Adipocyte (in vitro differentiated cells): ENCODE data around the gene EIF4ENIF1.
"Not testable (repeated sequence)": the region's sequence is repeated elsewhere in the genome, so short reads cannot be mapped to it uniquely, and the experiment has no call there.

Experiments
- DNase-seq: peaks from one replicate; pipeline ENCODE4 v3.0.0-alpha.2; 2015; ENCODE audit warnings: low read depth
- H3K27me3 ChIP-seq: replicated peaks from 2 replicates; pipeline ENCODE4 v1.7.0; 2013; ENCODE audit warnings: mild to moderate bottlenecking, low read length, moderate library complexity; ENCODE audit not compliant: control insufficient read depth, insufficient read depth
- H3K36me3 ChIP-seq: 2 replicates; pipeline ENCODE4 v1.7.0; 2013; ENCODE audit warnings: low read length, mild to moderate bottlenecking, moderate library complexity; ENCODE audit not compliant: control insufficient read depth, insufficient read depth, severe bottlenecking
- H3K4me1 ChIP-seq: 2 replicates; pipeline ENCODE4 v1.7.0; 2013; ENCODE audit warnings: mild to moderate bottlenecking, low read length, moderate library complexity; ENCODE audit not compliant: control insufficient read depth, insufficient read depth
- H3K4me3 ChIP-seq: 2 replicates; pipeline ENCODE4 v1.7.0; 2013; ENCODE audit warnings: mild to moderate bottlenecking, low read length, moderate library complexity
- H3K9ac ChIP-seq: 2 replicates; pipeline ENCODE4 v1.7.0; 2013; ENCODE audit warnings: mild to moderate bottlenecking, low read length, moderate library complexity
- H3K9me3 ChIP-seq: 2 replicates; pipeline ENCODE4 v1.7.0; 2013; ENCODE audit warnings: mild to moderate bottlenecking, low read length, moderate library complexity; ENCODE audit not compliant: control insufficient read depth

EIF4ENIF1 gene

GRCh38 chr22:31507517-31507916 is 17.9 kb upstream of the EIF4ENIF1 start:
- H3K4me3 ChIP-seq, DNase-seq, H3K27me3 ChIP-seq, H3K9ac ChIP-seq, H3K9me3 ChIP-seq, H3K36me3 ChIP-seq, H3K4me1 ChIP-seq: not testable (repeated sequence)

DNA sequence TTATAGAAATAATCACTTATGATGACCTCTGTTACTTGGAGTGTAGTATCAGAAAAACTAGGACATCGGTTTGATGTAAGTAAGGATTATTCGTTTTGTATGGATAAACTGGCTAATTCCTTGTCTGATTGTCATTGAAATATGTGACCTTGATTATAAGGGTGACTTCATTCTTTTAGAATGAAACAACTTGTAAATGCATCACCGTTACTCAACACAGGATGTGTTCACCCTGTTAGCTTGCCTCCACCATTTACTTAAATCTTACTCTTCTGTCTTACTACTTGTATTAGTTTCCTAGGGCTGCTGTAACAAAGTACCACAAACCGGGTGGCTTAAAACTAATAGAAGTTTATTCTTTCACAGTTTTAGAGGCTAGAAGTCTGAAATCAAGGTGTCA is 14.6 kb upstream of the EIF4ENIF1 start:
- Histone ChIP-seq H3K4me1 (peaks cover 6% of the 10 kb centered on the region), H3K9ac (no peak overlapping the region), H3K4me3 (no peak overlapping the region), H3K36me3 (no peaks in the 10 kb centered on the region), H3K27me3 (no peaks in the 10 kb centered on the region), H3K9me3 (no peaks in the 10 kb centered on the region)
- DNase-seq = no peak

DNA sequence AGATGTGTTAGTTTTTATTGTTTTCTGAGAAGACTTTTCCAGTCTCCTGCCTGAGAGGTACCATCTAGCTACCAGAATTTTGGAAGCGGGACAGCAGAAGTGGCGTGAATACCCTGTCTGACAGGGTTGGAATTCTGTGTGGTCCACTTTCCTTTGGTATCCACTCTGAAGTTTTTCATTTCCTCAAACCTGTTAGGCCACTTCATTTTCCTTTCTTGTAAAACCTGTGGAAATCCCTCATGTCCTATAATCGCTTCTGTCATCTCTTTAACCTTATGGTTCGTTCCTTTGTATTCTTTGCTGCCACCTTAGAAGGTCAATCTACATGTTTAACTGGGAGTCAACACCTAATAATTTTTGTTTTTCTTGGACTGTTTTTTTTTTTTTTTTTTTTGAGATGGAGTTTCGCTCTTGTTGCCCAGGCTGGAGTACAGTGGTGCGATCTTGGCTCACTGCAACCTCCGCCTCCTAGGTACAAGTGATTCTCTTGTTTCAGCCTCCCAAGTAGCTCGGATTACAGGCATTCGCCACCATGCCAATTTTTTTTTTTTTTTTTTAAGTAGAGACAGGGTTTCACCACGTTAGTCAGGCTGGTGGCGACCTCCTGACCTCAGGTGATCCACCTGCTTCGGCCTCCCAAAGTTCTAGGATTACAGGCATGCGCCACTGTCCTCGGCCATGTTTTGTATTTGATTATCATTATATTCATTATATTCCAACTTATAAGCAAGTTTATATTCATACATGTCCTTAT is 13.7 kb upstream of the EIF4ENIF1 start:
- no peaks in the 10 kb centered on the region for H3K27me3 ChIP-seq
- no peak for DNase-seq

GRCh38 chr22:31501738-31502137 is 12.1 kb upstream of the EIF4ENIF1 start:
- H3K36me3 ChIP-seq = no peaks in the 10 kb centered on the region
- no peaks in the 10 kb centered on the region for H3K9me3 ChIP-seq
- H3K9ac ChIP-seq = no peak overlapping the region
- H3K4me1 ChIP-seq = peaks cover 12% of the 10 kb centered on the region
- no peaks in the 10 kb centered on the region for H3K27me3 ChIP-seq
- no peak overlapping the region for H3K4me3 ChIP-seq
- no peak for DNase-seq

More for the DNA sequence above, 13.7 kb upstream of the EIF4ENIF1 start:
- Histone ChIP-seq H3K9me3 (no peaks in the 10 kb centered on the region), H3K36me3 (no peaks in the 10 kb centered on the region), H3K4me1 (peaks cover 6% of the 10 kb centered on the region), H3K9ac (no peak overlapping the region), H3K4me3 (no peak overlapping the region)

DNA sequence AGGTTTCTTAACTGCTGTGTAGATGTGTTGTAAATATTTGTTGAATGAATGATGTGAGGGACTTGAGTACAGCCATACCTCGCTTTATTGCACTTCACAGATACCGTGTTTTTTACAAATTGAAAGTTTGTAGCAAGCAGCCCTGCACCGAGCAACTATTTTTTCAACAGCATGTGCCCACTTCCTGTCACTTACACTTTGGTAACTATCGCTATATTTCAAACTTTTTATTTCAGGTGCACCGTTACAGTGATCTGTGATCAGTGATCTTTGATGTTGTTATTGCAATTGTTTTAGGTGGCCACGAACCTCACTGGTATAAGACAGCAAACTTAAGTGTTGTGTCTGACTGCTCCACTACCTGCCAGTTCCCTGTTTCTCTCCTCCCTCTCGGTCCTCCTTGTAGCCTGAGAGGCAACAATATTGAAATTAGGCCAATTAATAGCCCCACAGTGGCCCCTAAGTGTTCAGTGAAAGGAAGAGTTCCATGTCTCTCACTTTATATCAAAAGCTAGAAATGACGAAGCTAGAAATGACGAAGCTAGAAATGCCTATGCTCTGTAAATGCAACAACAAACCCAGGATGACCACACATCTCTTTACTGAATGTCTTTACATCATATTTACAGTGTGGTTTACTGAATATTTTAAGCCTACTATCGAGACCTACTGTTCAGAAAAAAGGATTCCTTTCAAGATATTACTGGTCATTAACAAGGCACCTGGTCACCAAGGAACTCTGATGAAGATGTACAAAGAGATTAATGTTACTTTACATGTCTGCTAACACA is 7.7 kb upstream of the EIF4ENIF1 start:
- H3K27me3 ChIP-seq = no peaks in the 10 kb centered on the region
- peak overlapping the region; percentile 98 for H3K4me3 ChIP-seq
- H3K9me3 ChIP-seq = no peaks in the 10 kb centered on the region
- H3K9ac ChIP-seq = peak overlapping the region; percentile 90
- H3K4me1 ChIP-seq = peaks cover 11% of the 10 kb centered on the region
- no peak for DNase-seq
- no peaks in the 10 kb centered on the region for H3K36me3 ChIP-seq

- no peaks in the 10 kb centered on the region for H3K36me3 ChIP-seq
- DNase-seq = peak; percentile 61
- peaks cover 11% of the 10 kb centered on the region for H3K4me1 ChIP-seq
- peak overlapping the region; percentile 90 for H3K9ac ChIP-seq
- H3K4me3 ChIP-seq = peak overlapping the region; percentile 98
- H3K27me3 ChIP-seq = no peaks in the 10 kb centered on the region
- no peaks in the 10 kb centered on the region for H3K9me3 ChIP-seq
These were observed 7.1 kb upstream of the EIF4ENIF1 start for GRCh38 chr22:31496735-31497146.

GRCh38 chr22:31496007-31496734 is 6.5 kb upstream of the EIF4ENIF1 start, which contains the start of gene SFI1:
Gene SFI1 (plus strand): TSS chr22:31496536. CDS start chr22:31508285, 11,749 bp downstream.
- peak; percentile 97 for DNase-seq
- H3K9ac ChIP-seq = peak within 1 kb of the TSS; percentile 90
- peak within 1 kb of the TSS; percentile 98 for H3K4me3 ChIP-seq

DNA sequence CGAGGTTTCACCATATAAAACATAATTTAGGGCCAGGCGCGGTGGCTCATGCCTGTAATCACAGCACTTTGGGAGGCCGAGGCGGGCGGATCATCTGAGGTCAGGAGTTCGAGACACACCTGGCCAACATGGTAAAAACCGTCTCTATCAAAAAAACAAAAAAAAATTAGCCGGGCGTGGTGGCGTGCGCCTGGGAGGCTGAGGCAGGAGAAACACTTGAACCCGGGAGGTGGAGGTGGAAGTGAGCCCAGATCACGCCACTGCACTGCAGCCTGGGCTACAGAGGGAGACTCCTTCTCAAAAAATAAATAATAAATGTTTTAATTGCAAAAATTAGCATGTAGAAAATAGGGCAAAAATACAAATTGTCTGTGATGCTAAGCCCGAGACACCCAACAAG is 5.7 kb upstream of the EIF4ENIF1 start:
- Histone ChIP-seq H3K36me3 (no peaks in the 10 kb centered on the region), H3K4me3 (peak overlapping the region; percentile 98), H3K27me3 (no peaks in the 10 kb centered on the region), H3K4me1 (peaks cover 19% of the 10 kb centered on the region), H3K9ac (peak overlapping the region; percentile 90), H3K9me3 (no peaks in the 10 kb centered on the region)
- no peak for DNase-seq

More at GRCh38 chr22:31496007-31496734, 6.5 kb upstream of the EIF4ENIF1 start, which contains the start of gene SFI1:
- H3K27me3 ChIP-seq = no peaks in the 10 kb centered on the region
- no peaks in the 10 kb centered on the region for H3K36me3 ChIP-seq
- no peaks in the 10 kb centered on the region for H3K9me3 ChIP-seq
- peaks cover 13% of the 10 kb centered on the region for H3K4me1 ChIP-seq

GRCh38 chr22:31493355-31493754 is 3.7 kb upstream of the EIF4ENIF1 start:
- H3K9me3 ChIP-seq, H3K27me3 ChIP-seq, H3K4me3 ChIP-seq, H3K9ac ChIP-seq, DNase-seq, H3K36me3 ChIP-seq: not testable (repeated sequence)
- H3K4me1 ChIP-seq = peaks cover 23% of the 10 kb centered on the region

DNA sequence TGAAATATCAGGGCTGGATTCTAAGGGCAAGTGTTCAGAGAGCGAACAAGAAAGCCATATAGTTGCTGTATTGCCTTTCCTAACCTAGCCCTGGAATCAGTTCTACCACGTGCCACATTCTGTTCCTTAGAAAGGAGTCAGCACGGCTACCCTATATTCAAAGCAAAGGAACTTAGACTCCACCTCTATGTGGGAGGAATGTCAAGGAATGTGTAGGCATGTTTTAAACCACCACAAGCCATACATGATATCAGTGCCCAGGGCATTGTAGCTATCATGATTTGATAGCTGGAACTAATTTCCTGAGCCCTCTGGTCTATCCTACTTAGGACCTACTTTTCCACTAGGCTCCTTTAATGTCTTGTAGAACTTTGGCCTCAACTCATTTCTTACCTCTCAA is 2.5 kb upstream of the EIF4ENIF1 start:
- peaks cover 8% of the 10 kb centered on the region for H3K36me3 ChIP-seq
- DNase-seq = no peak
- H3K9me3 ChIP-seq = no peaks in the 10 kb centered on the region
- H3K4me1 ChIP-seq = peaks cover 29% of the 10 kb centered on the region
- H3K27me3 ChIP-seq = no peaks in the 10 kb centered on the region
- H3K9ac ChIP-seq = no peak overlapping the region
- no peak overlapping the region for H3K4me3 ChIP-seq
